HCT116 (cell line): ENCODE results near the gene DAPK2.

ENCODE experiments used
- ELF1 ChIP-seq: IDR thresholded peaks from 2 replicates; pipeline ENCODE4 v1.6.1; 2012; ENCODE audit warnings: low read depth, borderline replicate concordance
- POLR2A ChIP-seq: IDR thresholded peaks from 2 replicates; pipeline ENCODE4 v1.7.0; 2011; ENCODE audit warnings: borderline replicate concordance; ENCODE audit not compliant: insufficient read depth, insufficient read length; ENCODE audit errors: extremely low read depth
- SIN3A ChIP-seq: IDR thresholded peaks from 2 replicates; pipeline ENCODE4 v1.6.1; 2012; ENCODE audit warnings: low read depth

- TF ChIP-seq POLR2A, result no peak
- TF ChIP-seq ELF1, result no peak
- TF ChIP-seq SIN3A, result no peak
Measured at GRCh38 chr15:63905558-63906265, 140.6 kb downstream of the DAPK2 start.
